Lung (tissue), 12 donors: ENCODE data around the gene FIS1. TPM values are rescaled to one million over a fixed set of nuclear protein-coding genes. Genes with fewer than 3 reads are reported as not detected.
"Not testable (repeated sequence)": the region's sequence is repeated elsewhere in the genome, so short reads cannot be mapped to it uniquely, and the experiment has no call there.

ENCODE experiments used
- ATAC-seq: fragments of 200-7000 bp; cut with Tn5 transposase; one replicate; pipeline ENCODE4 v1.9.1; 2020; ENCODE audit warnings: moderate number of reproducible peaks; ENCODE audit not compliant: insufficient read depth, low FRiP score
- DNase-seq, 3 donors: peaks; one replicate each; pipeline ENCODE4 v3.0.0-alpha.2; 2013 to 2017
- H3K27ac ChIP-seq, 2 donors: one replicate each; pipeline ENCODE4 v1.5.1; 2013; ENCODE audit warnings: mild to moderate bottlenecking in 2 of 2, moderate library complexity in 2 of 2, control low read depth in 1 of 2, inconsistent platforms in 1 of 2, low read depth in 1 of 2, low read length in 1 of 2
- H3K27me3 ChIP-seq, 3 donors: one replicate each; pipeline ENCODE4 v1.5.1; 2013; ENCODE audit warnings: low read length in 2 of 3; ENCODE audit not compliant: control insufficient read depth in 3 of 3, insufficient read depth in 3 of 3
- H3K36me3 ChIP-seq, 4 donors: one replicate each; pipeline ENCODE4 v1.5.1; 2013; ENCODE audit warnings: low read length in 4 of 4, mild to moderate bottlenecking in 1 of 4, moderate library complexity in 1 of 4; ENCODE audit not compliant: control insufficient read depth in 4 of 4, insufficient read depth in 4 of 4
- H3K4me1 ChIP-seq, 5 donors: one replicate each; pipeline ENCODE4 v1.5.1; 2013; ENCODE audit warnings: low read length in 5 of 5, mild to moderate bottlenecking in 2 of 5, moderate library complexity in 1 of 5; ENCODE audit not compliant: control insufficient read depth in 5 of 5, insufficient read depth in 5 of 5
- H3K4me3 ChIP-seq: one replicate; pipeline ENCODE4 v1.5.1; 2013; ENCODE audit warnings: mild to moderate bottlenecking, control low read depth, moderate library complexity
- H3K9ac ChIP-seq, 2 donors: one replicate each; pipeline ENCODE4 v1.5.1; 2013; ENCODE audit warnings: low read length in 2 of 2, control low read depth in 1 of 2; ENCODE audit not compliant: insufficient read depth in 1 of 2
- H3K9me3 ChIP-seq, 4 donors: one replicate each; pipeline ENCODE4 v1.5.1; 2013; ENCODE audit warnings: low read length in 3 of 4, mild to moderate bottlenecking in 1 of 4, moderate library complexity in 1 of 4; ENCODE audit not compliant: control insufficient read depth in 4 of 4, insufficient read depth in 3 of 4
- CTCF ChIP-seq: IDR thresholded peaks from 2 replicates; pipeline ENCODE4 v1.5.1; 2012; ENCODE audit warnings: mild to moderate bottlenecking; ENCODE audit errors: control extremely low read depth, extremely low read depth
- WGBS, 2 donors: extraction: QIAGEN DNeasy Blood & Tissue Kit; methylation state at CpG; one replicate each; pipeline ENCODE4 v1.1.7; 2013; 5-methylcytosine and 5-hydroxymethylcytosine counted together
- polyA plus RNA-seq, 2 donors: library from polyadenylated mRNA; stranded (reverse); fragments of 200-250 nt; gene quantifications; one replicate each; pipeline ENCODE4 v1.2.1, GENCODE V29; 2013
- total RNA-seq, 2 donors: library from RNA; depleted of rRNA in 1 of 2; stranded (reverse); fragments of >200 nt in 1 of 2; gene quantifications; one replicate each; pipeline ENCODE4 v1.2.1, GENCODE V29; 2014 to 2021
- donor health status: control.
- donor health status: control.
- donor health status: Bipolar disorder and iron deficiency.
- donor health status: healthy.
- donor health status: DM: yes; HTN: yes; CAD: no.

Gene FIS1
- total and polyA plus RNA-seq, 4 donors = 109 to 235 (median 159) TPM

GRCh38 chr7:101207459-101207858, 37.4 kb downstream of the FIS1 start:
- Histone ChIP-seq H3K9me3 (no peaks in the 10 kb centered on the region), H3K27ac (no peak overlapping the region), H3K4me1 (no peaks in the 10 kb centered on the region), H3K4me3 (no peak overlapping the region), H3K9ac (no peak overlapping the region), H3K36me3 (peaks cover 8 to 53% (median 12%) of the 10 kb centered on the region in 4 donors), H3K27me3 (peaks cover 2 to 14% (median 8%) of the 10 kb centered on the region in 3 donors)
- ATAC-seq (no peak), DNase-seq (no peak)
- no peak for TF ChIP-seq CTCF
- WGBS, 2 donors = 93 to 94% methylated on average over 15 to 17 of the region's 17 CpGs

- ATAC-seq = no peak
- Histone ChIP-seq H3K27me3 (peaks cover 3 to 22% (median 9%) of the 10 kb centered on the region in 3 donors), H3K4me1 (peaks cover 0 to 3% (median 0%) of the 10 kb centered on the region in 5 donors), H3K4me3 (no peak overlapping the region), H3K36me3 (peaks cover 8 to 45% (median 12%) of the 10 kb centered on the region in 4 donors), H3K27ac (no peak overlapping the region), H3K9ac (no peak overlapping the region), H3K9me3 (peaks cover 0 to 2% (median 0%) of the 10 kb centered on the region in 4 donors)
- TF ChIP-seq CTCF = no peak
- DNase-seq = no peak
- 88 to 90% methylated on average over 17 to 19 of the region's 19 CpGs for WGBS, 2 donors
These were observed 38.2 kb downstream of the FIS1 start for GRCh38 chr7:101206665-101207042.

GRCh38 chr7:101205901-101206664, 38.8 kb downstream of the FIS1 start:
- no peak for TF ChIP-seq CTCF

GRCh38 chr7:101203740-101204738, 40.8 kb downstream of the FIS1 start:
- 56 to 57% methylated on average over 22 of the region's 22 CpGs for WGBS, 2 donors
- H3K9me3 ChIP-seq, H3K9ac ChIP-seq, H3K4me3 ChIP-seq, H3K27ac ChIP-seq, DNase-seq, H3K4me1 ChIP-seq, ATAC-seq: not testable (repeated sequence)
- peaks cover 2 to 27% (median 8%) of the 10 kb centered on the region in 4 donors for H3K36me3 ChIP-seq
- peaks cover 3 to 41% (median 21%) of the 10 kb centered on the region in 3 donors for H3K27me3 ChIP-seq

More at GRCh38 chr7:101205901-101206664, 38.8 kb downstream of the FIS1 start:
- Histone ChIP-seq H3K27ac (no peak overlapping the region), H3K4me3 (no peak overlapping the region), H3K36me3 (peaks cover 6 to 39% (median 12%) of the 10 kb centered on the region in 4 donors), H3K9ac (no peak overlapping the region), H3K4me1 (peaks cover 0 to 4% (median 0%) of the 10 kb centered on the region in 5 donors), H3K27me3 (peaks cover 3 to 27% (median 11%) of the 10 kb centered on the region in 3 donors), H3K9me3 (peaks cover 0 to 2% (median 0%) of the 10 kb centered on the region in 4 donors)
- ATAC-seq = no peak
- WGBS, 2 donors = 84 to 85% methylated on average over 32 of the region's 32 CpGs
- no peak for DNase-seq
